K562 (cell line): ENCODE measurements around the gene YTHDF1. TPM values are rescaled to one million over a fixed set of nuclear protein-coding genes. Genes with fewer than 3 reads are reported as not detected.

Source experiments
- ATAC-seq: fragments of 200-7000 bp; cut with Tn5 transposase; 3 replicates; pipeline ENCODE4 v1.9.1; 2020; ENCODE audit warnings: moderate library complexity
- BruUV-seq: library from RNA; stranded (reverse); fragments of 400-500 nt; replicated peaks from 2 replicates; lab custom pipeline; 2021; lab: Mats Ljungman, UMichigan
- CTCF ChIA-PET: fragments of 300-600 bp; formaldehyde crosslinking; extraction: SDS; loops from one replicate; lab custom pipeline; 2021; ENCODE audit warnings: low intra/inter-chr PET ratio; lab: Yijun Ruan, JAX
- POLR2A ChIA-PET: fragments of 300-600, 350-650 bp; sonication (Branson Sonifier 250); formaldehyde crosslinking; extraction: SDS; loops from one replicate; lab custom pipeline; 2021; ENCODE audit warnings: antibody characterized with exemption, inconsistent platforms; lab: Yijun Ruan, JAX
- DNase-seq, 4 experiments: peaks; one replicate each; pipeline versions ENCODE4 v3.0.0 to v3.0.0-alpha.2; 2011 to 2018; ENCODE audit warnings: low spot score in 3 of 4, mixed read lengths in 3 of 4; ENCODE audit errors: extremely low read depth in 1 of 4
- FAIRE-seq: peaks from 2 replicates; lab custom pipeline; 2011; peaks lifted over from hg19 to GRCh38; lab: Jason Lieb, UNC
- H2AFZ ChIP-seq: 2 replicates; pipeline ENCODE4 v1.6.0; 2011; ENCODE audit warnings: low read depth, low read length, control low read depth, inconsistent platforms
- H3K27ac ChIP-seq: fragments of 200-600 bp; 3 replicates; pipeline ENCODE4 v1.8.0; 2011; ENCODE audit warnings: low read depth, mild to moderate bottlenecking, control low read depth, inconsistent platforms, low read length, moderate library complexity, mixed read lengths; ENCODE audit errors: extremely low read depth
- H3K27me3 ChIP-seq, 2 experiments: fragments of 300-600 bp in 1 of 2; 2 replicates in 1 of 2; 3 replicates in 1 of 2; pipeline versions ENCODE4 v1.6.0 to v1.8.0; 2011; ENCODE audit warnings: inconsistent platforms in 2 of 2, low read length in 2 of 2, mild to moderate bottlenecking in 1 of 2, mixed read lengths in 1 of 2, moderate library complexity in 1 of 2; ENCODE audit not compliant: control insufficient read depth in 2 of 2, insufficient read depth in 2 of 2
- H3K36me3 ChIP-seq: fragments of 300-600 bp; 3 replicates; pipeline ENCODE4 v1.8.0; 2011; ENCODE audit warnings: mild to moderate bottlenecking, low read length, inconsistent platforms; ENCODE audit not compliant: control insufficient read depth, insufficient read depth
- H3K4me1 ChIP-seq, 2 experiments: fragments of 200-600 bp in 1 of 2; replicated peaks in 1 of 2; 2 replicates in 1 of 2; 3 replicates in 1 of 2; pipeline versions ENCODE4 v1.5.1 to v1.8.0; 2011; ENCODE audit warnings: inconsistent platforms in 2 of 2, low read length in 2 of 2, mild to moderate bottlenecking in 1 of 2, mixed read lengths in 1 of 2, moderate library complexity in 1 of 2; ENCODE audit not compliant: control insufficient read depth in 2 of 2, insufficient read depth in 2 of 2
- H3K4me2 ChIP-seq: 2 replicates; pipeline ENCODE4 v1.6.1; 2011; ENCODE audit warnings: low read length, control low read depth, inconsistent platforms, mixed read lengths; ENCODE audit not compliant: insufficient read depth
- H3K4me3 ChIP-seq: fragments of 200-600 bp; sonication (generic), shearing (Covaris generic); 2 replicates; pipeline ENCODE4 v1.5.1; 2016; ENCODE audit warnings: control low read depth, inconsistent platforms
- H3K79me2 ChIP-seq: fragments of 200-600 bp; 3 replicates; pipeline ENCODE4 v1.8.0; 2011; ENCODE audit warnings: low read length, inconsistent platforms; ENCODE audit not compliant: control insufficient read depth, insufficient read depth
- H3K9ac ChIP-seq, 2 experiments: 2 replicates each; pipeline versions ENCODE4 v1.6.0 to v1.6.1; 2011; ENCODE audit warnings: low read depth in 2 of 2, low read length in 2 of 2, control low read depth in 1 of 2, inconsistent platforms in 1 of 2, mild to moderate bottlenecking in 1 of 2, mixed read lengths in 1 of 2; ENCODE audit not compliant: insufficient read depth in 1 of 2
- H3K9me1 ChIP-seq: one replicate; pipeline ENCODE4 v1.6.0; 2011; ENCODE audit warnings: inconsistent platforms, mild to moderate bottlenecking, low read length, moderate library complexity; ENCODE audit not compliant: control insufficient read depth, insufficient read depth
- H3K9me3 ChIP-seq: replicated peaks from 2 replicates; pipeline ENCODE4 v1.5.1; 2011; ENCODE audit warnings: low read depth, low read length, inconsistent platforms; ENCODE audit not compliant: control insufficient read depth, insufficient read depth
- H4K20me1 ChIP-seq: replicated peaks from 2 replicates; pipeline ENCODE4 v1.6.1; 2011; ENCODE audit warnings: low read length, inconsistent platforms, mixed read lengths; ENCODE audit not compliant: control insufficient read depth, insufficient read depth
- ETV5 ChIP-seq: sonication (generic); formaldehyde crosslinking; IDR thresholded peaks from 2 replicates; pipeline ENCODE4 v1.4.0; 2020; ENCODE audit warnings: low read depth, mild to moderate bottlenecking, missing genetic modification reagents
- GATAD2A ChIP-seq: fragments of 450-650 bp; IDR thresholded peaks from 2 replicates; pipeline ENCODE4 v1.6.1; 2017
- HMG20A ChIP-seq: fragments of 450-650 bp; formaldehyde crosslinking; conservative IDR thresholded peaks from 2 replicates; pipeline ENCODE4 v1.4.0; 2020; ENCODE audit warnings: mild to moderate bottlenecking, mixed read lengths
- NFATC3 ChIP-seq: fragments of 450-650 bp; IDR thresholded peaks from 2 replicates; pipeline ENCODE4 v1.6.1; 2017; ENCODE audit warnings: mild to moderate bottlenecking
- POLR2G ChIP-seq: fragments of 200-400 bp; formaldehyde crosslinking; IDR thresholded peaks from 2 replicates; pipeline ENCODE4 v1.6.1; 2017; ENCODE audit warnings: low read depth, mild to moderate bottlenecking, antibody characterized with exemption, low read length, moderate library complexity
- RBFOX2 ChIP-seq: fragments of 200-400 bp; formaldehyde crosslinking; IDR thresholded peaks from 2 replicates; pipeline ENCODE4 v1.6.1; 2017; ENCODE audit warnings: low read depth, mild to moderate bottlenecking, low read length, moderate library complexity
- WGBS: fragments of 100-300 bp; shearing (Covaris generic); methylation state at CpG from one replicate; pipeline ENCODE4 v1.1.6; 2016; ENCODE audit warnings: low coverage, mixed read lengths; ENCODE audit not compliant: insufficient coverage; ENCODE audit errors: missing lambda C conversion rate; 5-methylcytosine and 5-hydroxymethylcytosine counted together
- in situ Hi-C: fragments of 300-500 bp; cut with MboI; formaldehyde crosslinking; loops from 4 replicates; pipeline ENCODE4 v1.15.0; 2018; ENCODE audit warnings: inconsistent platforms, mixed read lengths
- intact Hi-C: fragments of 100-400 bp; cut with micrococcal nuclease; formaldehyde crosslinking; loops from 2 replicates; pipeline ENCODE4 v1.14.2; 2022
- polyA plus RNA-seq, 8 experiments: library from polyadenylated mRNA; depleted of rRNA in 4 of 8; stranded (reverse) in 5 of 8; unstranded in 3 of 8; fragments of >200 nt; fragmentation: Nextera tagmentation in 2 of 8; fragmentation: Illumina TruSeq in 1 of 8; extraction: Ambion mirVana in 2 of 8; extraction: Trizol in 1 of 8; gene quantifications; 2 replicates each; pipeline versions ENCODE4 v1.2.1 to v1.2.3, GENCODE V29; 2011 to 2014; ENCODE audit warnings: inconsistent platforms in 1 of 8, missing spikeins in 1 of 8
- total RNA-seq, 7 experiments: library from RNA; depleted of rRNA in 6 of 7; stranded (reverse); fragments of >200 nt in 6 of 7; fragmentation: Illumina TruSeq in 2 of 7; extraction: Trizol in 2 of 7; gene quantifications; 2 replicates each; pipeline versions ENCODE4 v1.2.1 to v1.2.3, GENCODE V29; 2011 to 2021; ENCODE audit warnings: low replicate concordance in 1 of 7
- TF ChIP-seq, protein P1 (sequence below): fragments of 450-650 bp; formaldehyde crosslinking; IDR thresholded peaks from 2 replicates; pipeline ENCODE4 v1.4.0; 2022; ENCODE audit warnings: mild to moderate bottlenecking, moderate library complexity

YTHDF1 gene
- total and polyA plus RNA-seq, 9 of the 15 experiments (the other 6 are each of a cell fraction or from before 2014, with no cell fraction given): 10.1 to 42.4 (median 27.8) TPM

DNA sequence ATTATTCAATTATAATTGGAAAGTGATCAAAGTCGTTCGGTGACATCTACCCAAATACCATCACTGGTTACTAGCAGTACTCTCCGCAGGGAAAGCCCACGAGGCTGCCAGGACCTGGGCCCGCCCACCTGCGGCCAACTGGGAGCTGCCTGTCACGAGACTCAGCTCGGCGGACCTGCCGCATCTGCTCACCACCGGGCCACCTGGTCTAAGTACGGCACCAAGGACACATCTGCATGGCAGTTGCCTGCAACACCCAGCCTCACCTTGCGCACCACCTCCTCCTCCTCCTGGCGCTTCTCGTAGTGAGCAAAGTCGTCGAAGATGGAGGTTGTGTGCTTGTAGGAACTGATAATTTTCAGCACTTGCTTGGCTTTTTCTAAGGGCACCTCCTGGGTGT is 13.9 kb downstream of the YTHDF1 start:
- TF ChIP-seq GATAD2A (no peak), RBFOX2 (peak; percentile 33), ETV5 (CRISPR knock-in tag) (no peak), HMG20A (CRISPR knock-in tag) (no peak), POLR2G (peak; percentile 48), NFATC3 (no peak)
- TF ChIP-seq, protein P1, sequence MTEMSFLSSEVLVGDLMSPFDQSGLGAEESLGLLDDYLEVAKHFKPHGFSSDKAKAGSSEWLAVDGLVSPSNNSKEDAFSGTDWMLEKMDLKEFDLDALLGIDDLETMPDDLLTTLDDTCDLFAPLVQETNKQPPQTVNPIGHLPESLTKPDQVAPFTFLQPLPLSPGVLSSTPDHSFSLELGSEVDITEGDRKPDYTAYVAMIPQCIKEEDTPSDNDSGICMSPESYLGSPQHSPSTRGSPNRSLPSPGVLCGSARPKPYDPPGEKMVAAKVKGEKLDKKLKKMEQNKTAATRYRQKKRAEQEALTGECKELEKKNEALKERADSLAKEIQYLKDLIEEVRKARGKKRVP (CRISPR knock-in tag): no peak
- H3K9me3 ChIP-seq: no peaks in the 10 kb centered on the region
- BruUV-seq: no TSS peak
- no peaks in the 10 kb centered on the region for H3K27me3 ChIP-seq
- peaks cover 71% of the 10 kb centered on the region for H4K20me1 ChIP-seq
- H3K4me3 ChIP-seq: no peak overlapping the region
- no peak overlapping the region for H2AFZ ChIP-seq
- 96% methylated on average over 17 of the region's 17 CpGs for WGBS
- no peak overlapping the region for H3K27ac ChIP-seq
- H3K79me2 ChIP-seq: peaks cover 97% of the 10 kb centered on the region
- DNase-seq: peak in 1 of 4 experiments; percentile 10
- no peak for FAIRE-seq
- intact Hi-C loops (no loop called here), in situ Hi-C loops (no loop called here)
- H3K4me1 ChIP-seq: peaks cover 5 to 16% of the 10 kb centered on the region in 2 experiments; a peak in 4 of 5 replicates
- ChIA-PET CTCF (no interaction called here), POLR2A (no interaction called here)
- H3K4me2 ChIP-seq: no peak overlapping the region
- peaks cover 94% of the 10 kb centered on the region for H3K36me3 ChIP-seq
- H3K9me1 ChIP-seq: peaks cover 4% of the 10 kb centered on the region
- 0 out of 4 replicates have a peak overlapping the region, but pooled peaks of 1 of the 2 experiments have one; percentile 22 for H3K9ac ChIP-seq
- ATAC-seq: no peak
